ENCODE data around the gene F2R.

F2R gene

DNA sequence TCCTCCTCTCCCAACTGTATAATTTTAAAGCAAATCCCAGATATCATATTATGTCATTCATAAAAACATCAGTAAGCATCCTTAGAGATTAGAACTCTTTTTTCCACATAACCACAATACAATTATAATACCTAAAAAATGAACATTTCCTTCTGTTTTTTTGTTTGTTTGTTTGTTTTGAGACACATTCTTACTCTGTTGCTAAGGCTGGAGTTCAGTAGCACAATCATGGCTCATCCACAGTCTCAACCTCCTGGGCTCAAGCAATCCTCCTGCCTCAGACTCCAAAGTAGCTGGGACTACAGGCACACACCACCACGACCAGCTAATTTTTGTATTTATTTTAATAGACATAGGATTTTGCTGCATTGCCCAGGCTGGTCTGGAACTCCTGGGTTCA, 8.0 kb downstream of the F2R start:
- in situ Hi-C loops (cut with MboI; ENCODE audit: low pct_unique_long_range_greater_than_20kb, low sequenced_read_pairs, unreplicated experiment): no loop called here
- TF ChIP-seq CTCF (IDR thresholded peaks at IDR 0.05; ENCODE audit: extremely low read depth, insufficient read depth, missing control alignments): no peak
- DNase-seq (ENCODE audit: low spot score): no peak

- in situ Hi-C loops (cut with MboI; ENCODE audit: low pct_unique_long_range_greater_than_20kb, low sequenced_read_pairs, unreplicated experiment): no loop called here
- TF ChIP-seq CTCF (IDR thresholded peaks at IDR 0.05; ENCODE audit: extremely low read depth, insufficient read depth, missing control alignments): no peak
- no peak for DNase-seq (ENCODE audit: low spot score)
These were observed 8.9 kb downstream of the F2R start for GRCh38 chr5:76724871-76725270.

GRCh38 chr5:76728965-76729364, 13.0 kb downstream of the F2R start:
- in situ Hi-C loops (cut with MboI; ENCODE audit: low pct_unique_long_range_greater_than_20kb, low sequenced_read_pairs, unreplicated experiment): no loop called here
- DNase-seq (ENCODE audit: low spot score): no peak
- TF ChIP-seq CTCF (IDR thresholded peaks at IDR 0.05; ENCODE audit: extremely low read depth, insufficient read depth, missing control alignments): no peak

GRCh38 chr5:76729373-76730290, 13.7 kb downstream of the F2R start:
- in situ Hi-C loops (cut with MboI; ENCODE audit: low pct_unique_long_range_greater_than_20kb, low sequenced_read_pairs, unreplicated experiment): no loop called here
- no peak for DNase-seq (ENCODE audit: low spot score)
- no peak for TF ChIP-seq CTCF (IDR thresholded peaks at IDR 0.05; ENCODE audit: extremely low read depth, insufficient read depth, missing control alignments)

- DNase-seq (ENCODE audit: low spot score): no peak
- in situ Hi-C loops (cut with MboI; ENCODE audit: low pct_unique_long_range_greater_than_20kb, low sequenced_read_pairs, unreplicated experiment): no loop called here
- no peak for TF ChIP-seq CTCF (IDR thresholded peaks at IDR 0.05; ENCODE audit: extremely low read depth, insufficient read depth, missing control alignments)
These were observed 16.6 kb downstream of the F2R start for GRCh38 chr5:76732405-76733048.

DNA sequence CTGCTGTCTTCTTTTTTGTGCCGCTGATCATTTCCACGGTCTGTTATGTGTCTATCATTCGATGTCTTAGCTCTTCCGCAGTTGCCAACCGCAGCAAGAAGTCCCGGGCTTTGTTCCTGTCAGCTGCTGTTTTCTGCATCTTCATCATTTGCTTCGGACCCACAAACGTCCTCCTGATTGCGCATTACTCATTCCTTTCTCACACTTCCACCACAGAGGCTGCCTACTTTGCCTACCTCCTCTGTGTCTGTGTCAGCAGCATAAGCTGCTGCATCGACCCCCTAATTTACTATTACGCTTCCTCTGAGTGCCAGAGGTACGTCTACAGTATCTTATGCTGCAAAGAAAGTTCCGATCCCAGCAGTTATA, 17.1 kb downstream of the F2R start:
- in situ Hi-C loops (cut with MboI; ENCODE audit: low pct_unique_long_range_greater_than_20kb, low sequenced_read_pairs, unreplicated experiment): no loop called here
- DNase-seq (ENCODE audit: low spot score): no peak

More for the DNA sequence above, 17.1 kb downstream of the F2R start:
- no peak for TF ChIP-seq CTCF (IDR thresholded peaks at IDR 0.05; ENCODE audit: extremely low read depth, insufficient read depth, missing control alignments)
